Testis (tissue), 2 donors: ENCODE results near the gene OR8D1.

Source experiments
- POLR2A ChIP-seq: fragments of 450-650 bp; IDR thresholded peaks from one replicate; pipeline ENCODE4 v1.6.1; 2017; ENCODE audit warnings: antibody characterized with exemption, mild to moderate bottlenecking, moderate library complexity
- TF ChIP-seq, protein P1 (sequence below), 3 experiments: fragments of 450-650 bp in 2 of 3; fragments of 200-600 bp in 1 of 3; sonication (generic) in 1 of 3; IDR thresholded peaks; one replicate each; pipeline ENCODE4 v1.5.1; 2016 to 2019; ENCODE audit warnings: antibody characterized with exemption in 3 of 3, mild to moderate bottlenecking in 2 of 3, moderate library complexity in 1 of 3

DNA sequence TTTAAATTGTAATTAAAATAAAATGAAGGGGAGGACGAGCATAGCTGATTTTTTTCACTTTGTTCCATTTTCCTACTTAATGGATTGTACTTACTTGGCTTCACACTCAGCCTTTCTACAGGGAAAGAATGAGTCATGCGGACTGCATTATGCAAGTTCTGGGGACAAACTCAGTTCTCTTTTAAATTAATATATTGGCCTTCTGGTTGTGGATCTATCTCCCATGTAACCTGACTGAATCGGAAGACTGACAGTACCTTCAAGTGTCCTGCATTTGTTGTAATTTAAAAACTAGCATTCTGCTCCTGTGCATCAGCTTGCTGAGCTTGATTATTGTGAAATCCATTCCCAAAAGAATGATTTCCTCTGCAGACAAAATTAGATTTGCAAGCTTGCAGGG is 12.2 kb downstream of the OR8D1 start:
- no peak for TF ChIP-seq POLR2A
- TF ChIP-seq, protein P1, sequence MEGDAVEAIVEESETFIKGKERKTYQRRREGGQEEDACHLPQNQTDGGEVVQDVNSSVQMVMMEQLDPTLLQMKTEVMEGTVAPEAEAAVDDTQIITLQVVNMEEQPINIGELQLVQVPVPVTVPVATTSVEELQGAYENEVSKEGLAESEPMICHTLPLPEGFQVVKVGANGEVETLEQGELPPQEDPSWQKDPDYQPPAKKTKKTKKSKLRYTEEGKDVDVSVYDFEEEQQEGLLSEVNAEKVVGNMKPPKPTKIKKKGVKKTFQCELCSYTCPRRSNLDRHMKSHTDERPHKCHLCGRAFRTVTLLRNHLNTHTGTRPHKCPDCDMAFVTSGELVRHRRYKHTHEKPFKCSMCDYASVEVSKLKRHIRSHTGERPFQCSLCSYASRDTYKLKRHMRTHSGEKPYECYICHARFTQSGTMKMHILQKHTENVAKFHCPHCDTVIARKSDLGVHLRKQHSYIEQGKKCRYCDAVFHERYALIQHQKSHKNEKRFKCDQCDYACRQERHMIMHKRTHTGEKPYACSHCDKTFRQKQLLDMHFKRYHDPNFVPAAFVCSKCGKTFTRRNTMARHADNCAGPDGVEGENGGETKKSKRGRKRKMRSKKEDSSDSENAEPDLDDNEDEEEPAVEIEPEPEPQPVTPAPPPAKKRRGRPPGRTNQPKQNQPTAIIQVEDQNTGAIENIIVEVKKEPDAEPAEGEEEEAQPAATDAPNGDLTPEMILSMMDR (IDR thresholded peaks at IDR 0.05), result no peak
